NCI-H345 treated with DMSO at 0.1 percent for 48 hours (cell line): Measurements from ENCODE around the gene STX12.
"Not testable (repeated sequence)": the region's sequence is repeated elsewhere in the genome, so short reads cannot be mapped to it uniquely, and the experiment has no call there.

Experiments
- DNase-seq: peaks from one replicate; lab custom pipeline; 2025; ENCODE audit not compliant: unreplicated experiment; lab: John Stamatoyannopoulos, UW

The STX12 gene

GRCh38 chr1:27774654-27775053 lies 1.6 kb downstream of the STX12 start:
- no peak for DNase-seq

GRCh38 chr1:27775336-27775735 lies 2.3 kb downstream of the STX12 start:
- DNase-seq = not testable (repeated sequence)

- DNase-seq = not testable (repeated sequence)
Measured at GRCh38 chr1:27776276-27776675, 3.3 kb downstream of the STX12 start.

GRCh38 chr1:27778056-27778455 lies 5.0 kb downstream of the STX12 start:
- DNase-seq = no peak

GRCh38 chr1:27779122-27779521 lies 6.1 kb downstream of the STX12 start:
- no peak for DNase-seq

- DNase-seq = no peak
Measured at GRCh38 chr1:27782950-27783349, 9.9 kb downstream of the STX12 start.

GRCh38 chr1:27784700-27785099 lies 11.7 kb downstream of the STX12 start:
- no peak for DNase-seq

GRCh38 chr1:27785781-27786455 lies 12.9 kb downstream of the STX12 start:
- DNase-seq = no peak

- no peak for DNase-seq
Measured at GRCh38 chr1:27787895-27788294, 14.9 kb downstream of the STX12 start.

GRCh38 chr1:27789540-27790041 lies 16.6 kb downstream of the STX12 start:
- no peak for DNase-seq

- DNase-seq = not testable (repeated sequence)
Measured at GRCh38 chr1:27790270-27790669, 17.3 kb downstream of the STX12 start.

- no peak for DNase-seq
Measured at GRCh38 chr1:27795601-27796000, 22.6 kb downstream of the STX12 start.

- DNase-seq = no peak
Measured at GRCh38 chr1:27804791-27805190, 31.8 kb downstream of the STX12 start.

- no peak for DNase-seq
Measured at GRCh38 chr1:27806758-27807157, 33.7 kb downstream of the STX12 start.

- no peak for DNase-seq
Measured at GRCh38 chr1:27807385-27807784, 34.4 kb downstream of the STX12 start.

GRCh38 chr1:27808131-27808530 lies 35.1 kb downstream of the STX12 start:
- not testable (repeated sequence) for DNase-seq

- no peak for DNase-seq
Measured at GRCh38 chr1:27809883-27810282, 36.9 kb downstream of the STX12 start.

GRCh38 chr1:27811741-27812500 lies 38.9 kb downstream of the STX12 start:
- no peak for DNase-seq

GRCh38 chr1:27816921-27817630 lies 44.1 kb downstream of the STX12 start:
- no peak for DNase-seq

- no peak for DNase-seq
Measured at GRCh38 chr1:27821761-27822315, 48.8 kb downstream of the STX12 start.

- no peak for DNase-seq
Measured at GRCh38 chr1:27823784-27824183, 50.8 kb downstream of the STX12 start.
